ENCODE data around the gene PDS5B.
"Not testable (repeated sequence)": the region's sequence is repeated elsewhere in the genome, so short reads cannot be mapped to it uniquely, and the experiment has no call there.

The PDS5B gene

DNA sequence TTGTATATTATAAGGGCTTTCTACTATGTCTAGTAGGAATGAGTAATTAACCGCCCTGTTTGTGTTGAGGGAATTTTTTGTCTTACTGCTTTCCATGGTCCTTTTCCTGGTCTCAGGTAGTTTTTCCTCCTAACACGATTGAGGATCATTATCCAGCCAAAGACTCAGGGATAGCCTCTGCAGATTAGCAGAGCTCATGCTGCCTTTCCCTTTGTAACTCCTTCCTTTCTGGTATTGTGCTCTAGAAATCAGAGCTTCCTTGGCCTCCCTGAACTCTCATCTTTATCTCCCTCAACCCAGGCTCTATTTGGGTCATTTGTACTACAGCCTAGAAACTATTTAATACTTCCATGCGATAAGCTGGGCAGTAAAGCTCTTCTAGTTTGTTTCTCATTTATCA, 142.1 kb downstream of the PDS5B start:
- no peak for DNase-seq (ENCODE audit: low spot score)

DNA sequence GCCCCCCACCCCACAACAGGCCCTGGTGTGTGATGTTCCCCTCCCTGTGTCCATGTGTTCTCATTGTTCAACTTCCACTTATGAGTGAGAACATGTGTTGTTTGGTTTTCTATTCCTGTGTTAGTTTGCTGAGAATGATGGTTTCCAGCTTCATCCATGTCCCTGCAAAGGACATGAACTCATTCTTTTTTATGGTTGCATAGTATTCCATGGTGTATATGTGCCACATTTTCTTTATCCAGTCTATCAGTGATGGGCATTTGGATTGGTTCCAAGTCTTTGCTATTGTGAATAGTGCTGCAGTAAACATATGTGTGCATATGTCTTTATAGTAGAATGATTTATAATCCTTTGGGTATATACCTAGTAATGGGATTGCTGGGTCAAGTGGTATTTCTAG, 142.8 kb downstream of the PDS5B start:
- DNase-seq (ENCODE audit: low spot score): not testable (repeated sequence)

DNA sequence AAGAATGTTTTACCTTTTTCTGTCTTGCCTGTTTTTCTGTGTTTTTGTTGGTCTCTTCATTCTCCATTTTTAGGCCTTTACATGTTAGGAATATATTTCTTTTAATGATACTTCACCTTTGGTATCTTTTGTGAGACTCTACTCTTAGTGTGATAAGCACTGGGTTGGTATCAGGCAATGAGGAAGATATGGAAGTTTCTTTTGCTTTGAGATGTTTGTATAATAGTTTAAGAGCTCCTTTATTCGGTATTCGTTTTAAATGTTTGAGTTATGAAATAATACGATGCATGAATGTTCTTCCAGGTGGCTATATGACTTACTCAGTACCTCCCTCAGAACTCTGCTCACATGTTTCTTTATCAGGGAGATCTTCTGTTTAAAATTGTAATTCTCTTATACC, 144.8 kb downstream of the PDS5B start:
- no peak for DNase-seq (ENCODE audit: low spot score)

DNA sequence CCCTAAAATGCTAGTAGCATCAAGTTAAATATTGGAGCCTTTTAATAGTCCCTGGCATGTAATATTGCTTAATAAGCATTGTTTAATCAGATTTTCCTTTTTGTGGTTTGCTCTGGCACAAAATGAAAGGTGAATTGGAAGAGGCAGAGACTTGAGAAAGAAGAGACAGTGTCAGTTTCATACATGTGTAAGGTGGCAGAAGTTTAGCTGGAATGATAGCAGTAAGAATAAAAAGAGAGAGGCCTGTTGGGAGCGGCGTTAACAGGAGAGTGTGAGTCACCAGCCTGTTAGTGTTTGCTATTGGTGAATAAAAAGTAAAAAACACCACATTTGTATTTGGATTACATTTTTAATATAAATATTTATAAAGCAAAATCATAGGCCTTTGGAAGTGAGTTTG, 145.3 kb downstream of the PDS5B start:
- no peak for DNase-seq (ENCODE audit: low spot score)

DNA sequence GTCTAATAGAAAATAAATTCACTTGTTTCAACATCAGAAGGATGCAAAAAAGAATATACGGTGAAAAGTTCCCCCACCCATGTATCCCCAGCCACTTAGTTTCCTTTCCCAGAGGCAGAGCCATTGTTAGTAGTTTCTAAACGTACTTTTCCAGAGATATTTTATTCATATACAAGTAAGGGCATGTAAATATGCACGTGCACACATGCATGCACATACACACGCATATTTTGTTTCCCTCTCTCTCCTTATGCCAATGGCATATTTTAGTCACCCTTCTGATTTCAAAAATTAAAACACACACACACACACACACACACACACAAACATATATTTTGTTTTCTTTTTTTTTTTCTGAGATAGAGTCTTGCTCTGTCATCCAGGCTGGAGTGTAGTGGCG, 147.4 kb downstream of the PDS5B start:
- no peak for DNase-seq (ENCODE audit: low spot score)

DNA sequence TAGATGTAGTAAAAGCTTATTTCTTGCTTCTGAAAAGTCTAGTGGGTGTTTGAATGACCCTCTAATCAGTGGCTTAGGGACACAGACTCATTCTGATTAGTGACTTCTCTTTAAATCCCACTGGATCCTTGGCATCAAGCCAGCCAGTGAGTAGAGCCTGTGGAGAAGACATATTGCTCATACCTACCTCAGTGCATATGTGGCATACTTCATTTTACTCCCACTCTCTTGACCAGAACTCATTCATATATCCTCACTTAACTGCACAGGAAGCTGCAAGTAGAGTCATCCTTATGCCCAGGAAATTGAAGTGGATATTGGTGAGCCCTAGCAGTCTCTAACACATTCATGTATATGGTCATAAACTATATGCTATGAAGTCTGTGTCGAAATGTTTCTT, 148.3 kb downstream of the PDS5B start:
- DNase-seq (ENCODE audit: low spot score): no peak

DNA sequence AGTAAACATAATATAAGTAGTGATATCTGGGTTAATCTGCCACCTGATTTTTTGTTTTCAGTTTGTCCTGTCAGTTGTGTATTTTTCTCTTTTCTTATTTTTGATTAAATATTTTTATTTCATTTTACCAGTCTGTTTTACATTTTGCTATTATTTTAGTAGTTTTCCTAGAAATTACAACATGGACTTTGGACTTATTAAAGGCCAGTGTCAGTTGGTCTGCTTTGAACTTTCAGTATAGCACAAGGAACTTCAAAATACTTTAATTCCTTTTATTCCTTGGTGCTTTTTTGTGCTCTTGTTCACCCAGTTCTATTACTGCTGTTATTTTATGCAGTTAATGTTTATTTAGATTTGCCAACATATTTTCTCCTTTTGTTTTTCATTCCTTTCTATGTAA, 149.6 kb downstream of the PDS5B start:
- DNase-seq (ENCODE audit: low spot score): no peak

DNA sequence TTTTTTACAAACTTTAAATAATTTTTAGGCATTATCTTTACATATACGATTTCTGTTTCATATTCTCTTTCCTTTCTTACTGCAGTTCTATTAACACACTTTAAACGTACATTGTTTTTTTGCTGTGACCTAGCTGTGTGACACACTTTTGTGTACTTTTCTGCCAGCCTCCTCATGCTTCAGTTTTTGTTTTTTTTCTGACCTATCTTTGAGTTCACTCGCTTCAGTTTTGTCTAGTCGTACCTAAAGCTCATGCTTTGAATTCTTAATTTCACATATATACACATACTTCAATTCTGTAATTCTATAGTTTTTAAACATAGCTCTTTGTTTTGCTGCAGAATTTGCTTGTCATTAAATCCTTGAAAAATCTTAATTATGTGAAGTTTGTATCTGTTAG, 150.4 kb downstream of the PDS5B start:
- peak; percentile 12 for DNase-seq (ENCODE audit: low spot score)

DNA sequence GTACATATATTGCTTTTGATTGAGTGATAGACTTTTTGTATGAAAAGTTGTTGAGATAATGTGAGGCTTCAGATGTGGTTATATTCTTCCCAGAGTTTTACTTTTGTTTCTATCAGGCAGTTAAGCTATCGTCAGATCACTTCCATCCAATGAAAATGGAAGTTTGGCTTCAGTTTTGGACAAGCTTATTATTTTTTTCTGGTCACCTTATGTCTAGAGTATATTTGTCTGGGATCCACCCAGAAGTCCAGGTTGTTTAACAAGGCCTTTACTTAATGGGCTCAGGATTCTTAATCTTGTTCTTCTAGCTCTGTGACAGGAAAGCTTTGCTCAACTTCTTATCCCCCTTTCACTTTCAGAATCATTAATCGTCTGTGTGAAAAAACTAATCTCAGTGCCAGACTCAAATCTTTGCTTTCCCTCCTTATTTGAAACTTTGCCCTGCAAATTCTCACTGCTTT, 150.9 kb downstream of the PDS5B start:
- peak; percentile 31 for DNase-seq (ENCODE audit: low spot score)

DNA sequence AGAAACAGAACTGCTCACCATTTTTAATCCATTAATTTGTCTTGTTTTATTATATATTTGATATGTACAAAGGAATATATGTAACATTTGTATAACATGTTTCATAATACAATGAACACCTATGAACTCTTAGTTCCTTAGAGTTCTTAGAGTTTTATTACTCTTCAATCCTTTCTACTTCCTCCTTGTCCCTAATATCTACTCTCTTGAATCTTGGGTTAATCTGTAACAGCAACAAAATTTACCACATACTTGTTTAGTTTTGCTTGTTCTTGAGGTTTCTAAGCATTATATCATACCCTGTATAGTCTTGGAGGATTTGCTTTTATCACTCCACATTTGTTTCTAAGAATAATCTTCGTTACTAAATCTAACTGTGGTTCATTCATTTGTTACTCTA, 151.4 kb downstream of the PDS5B start:
- no peak for DNase-seq (ENCODE audit: low spot score)

DNA sequence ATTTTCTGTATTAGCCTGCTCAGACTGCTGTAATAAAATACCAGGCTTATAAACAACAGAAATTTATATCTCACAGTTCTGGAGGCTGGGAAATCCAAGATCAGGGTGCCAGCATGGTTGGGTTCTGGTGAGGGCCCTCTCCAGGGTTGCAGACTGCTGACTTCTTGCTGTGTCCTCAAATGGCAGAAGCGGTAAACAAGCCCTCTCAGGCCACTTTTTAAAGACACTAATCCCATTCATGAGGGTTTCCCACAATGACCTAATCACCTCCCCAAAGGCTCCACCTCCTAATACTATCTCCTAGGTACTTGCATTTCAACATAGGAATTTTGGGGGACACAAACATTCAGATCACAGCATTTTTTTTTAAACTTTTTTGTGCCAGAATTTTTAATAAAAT, 159.3 kb downstream of the PDS5B start:
- no peak for DNase-seq (ENCODE audit: low spot score)

DNA sequence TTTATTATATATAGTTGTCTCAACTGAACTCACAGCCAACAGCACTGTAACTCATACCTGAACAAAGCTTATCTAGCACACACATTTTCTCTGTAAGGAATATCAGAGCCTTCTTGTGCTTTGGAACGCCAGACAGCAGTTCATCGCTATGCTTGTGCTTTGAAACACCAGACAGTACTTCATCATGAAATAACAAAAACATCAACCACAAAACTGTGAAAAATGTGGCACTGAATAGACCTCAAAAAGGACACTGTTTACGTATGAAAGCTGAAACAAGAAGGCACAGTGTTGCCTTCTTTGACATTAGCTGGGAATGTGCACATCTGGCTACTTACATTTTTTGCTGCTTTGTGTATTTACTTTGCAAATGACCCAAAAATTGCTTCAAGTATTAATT, 160.2 kb downstream of the PDS5B start:
- DNase-seq (ENCODE audit: low spot score): no peak

DNA sequence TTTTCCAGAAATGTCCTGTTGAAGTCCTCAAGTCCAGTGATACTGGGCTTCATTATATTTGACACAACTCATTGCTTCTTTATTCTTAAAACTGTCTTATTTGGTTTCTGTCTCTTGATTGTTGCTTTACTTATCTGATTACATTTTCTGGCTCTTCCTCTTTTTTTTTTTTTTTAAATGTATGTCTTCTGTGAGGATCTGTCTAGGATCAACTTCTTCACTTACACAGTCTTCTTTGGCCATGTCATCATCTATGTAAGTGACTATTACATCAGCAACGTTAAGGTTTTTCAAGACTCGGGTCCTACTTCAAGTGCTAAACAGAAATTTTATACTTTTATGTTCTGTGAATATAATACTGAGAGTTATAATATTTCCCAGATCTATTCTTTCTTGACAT, 162.1 kb downstream of the PDS5B start:
- no peak for DNase-seq (ENCODE audit: low spot score)

DNA sequence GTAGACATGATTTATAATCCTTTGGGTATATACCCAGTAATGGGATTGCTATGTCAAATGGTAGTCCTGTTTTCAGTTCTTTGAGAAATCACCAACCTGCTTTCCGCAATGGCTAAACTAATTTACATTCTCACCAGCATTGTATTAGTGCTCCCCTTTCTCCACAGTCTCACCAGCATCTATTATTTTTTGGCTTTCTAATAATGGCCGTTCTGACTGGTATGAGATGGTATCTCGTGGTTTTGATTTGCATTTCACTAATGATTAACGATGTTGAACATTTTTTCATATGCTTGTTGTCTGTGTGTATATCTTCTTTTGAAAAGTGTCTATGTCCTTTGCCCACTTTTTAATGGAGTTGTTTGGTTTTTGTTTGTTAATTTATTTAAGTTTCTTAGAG, 165.1 kb downstream of the PDS5B start:
- DNase-seq (ENCODE audit: low spot score): no peak

DNA sequence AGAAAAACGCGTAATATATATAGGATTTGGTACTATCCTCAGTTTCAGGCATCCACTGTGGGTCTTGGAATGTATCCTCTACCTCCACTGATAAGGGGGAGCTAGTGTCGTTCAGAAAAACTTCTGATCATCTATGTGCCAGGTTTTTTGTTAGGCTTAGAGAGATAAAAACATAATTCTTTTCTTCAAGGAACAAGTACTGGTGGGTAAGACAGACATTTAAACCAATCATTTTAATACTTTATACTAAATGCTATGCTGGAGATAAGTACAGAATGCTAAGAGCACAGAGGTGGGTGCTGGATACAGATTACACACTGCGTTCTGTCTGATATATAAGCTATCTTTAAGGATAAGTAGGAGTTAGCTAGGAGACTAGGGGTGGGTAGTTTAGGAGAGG, 166.1 kb downstream of the PDS5B start:
- no peak for DNase-seq (ENCODE audit: low spot score)

DNA sequence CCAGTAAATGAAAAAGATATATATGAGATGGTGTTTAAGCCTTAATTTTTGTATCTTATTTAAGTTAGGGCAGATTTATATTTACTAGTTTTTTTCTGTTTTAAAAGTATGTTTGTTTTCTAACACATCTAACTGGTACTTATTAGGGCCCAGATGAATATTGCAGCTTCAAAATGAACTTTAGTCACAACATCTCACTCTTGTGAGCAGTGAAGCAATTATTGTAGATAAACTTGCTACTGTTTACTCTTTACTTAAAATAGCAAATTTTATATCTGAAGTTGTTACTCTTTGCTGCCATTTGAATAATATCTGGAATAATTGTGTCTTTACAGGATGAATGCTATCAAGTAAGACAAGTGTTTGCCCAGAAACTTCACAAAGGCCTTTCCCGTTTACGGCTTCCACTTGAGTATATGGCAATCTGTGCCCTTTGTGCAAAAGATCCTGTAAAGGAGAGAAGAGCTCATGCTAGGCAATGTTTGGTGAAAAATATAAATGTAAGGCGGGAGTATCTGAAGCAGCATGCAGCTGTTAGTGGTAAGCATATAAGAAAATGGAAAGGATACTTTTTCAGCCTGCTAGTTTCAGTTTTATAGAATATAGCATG, 166.8 kb downstream of the PDS5B start:
- no peak for DNase-seq (ENCODE audit: low spot score)

DNA sequence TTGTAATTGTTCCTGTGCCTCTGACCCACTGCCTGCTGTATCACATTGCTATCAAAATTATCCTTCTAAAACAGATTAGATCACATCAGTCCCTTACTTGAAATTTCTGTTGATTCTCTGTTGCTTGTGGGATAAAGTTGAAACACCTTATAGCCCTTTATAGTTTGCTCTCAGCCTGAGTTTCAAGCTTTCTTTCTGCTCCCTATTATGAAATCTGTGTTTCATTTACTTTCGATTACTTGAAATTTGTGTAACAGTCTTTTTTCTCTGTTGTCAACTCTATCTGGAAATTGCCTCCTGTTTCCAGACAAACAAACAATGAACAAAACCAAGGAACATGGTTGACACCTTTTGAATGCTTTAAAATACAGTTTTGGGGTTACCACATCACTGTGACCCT, 167.9 kb downstream of the PDS5B start:
- no peak for DNase-seq (ENCODE audit: low spot score)

DNA sequence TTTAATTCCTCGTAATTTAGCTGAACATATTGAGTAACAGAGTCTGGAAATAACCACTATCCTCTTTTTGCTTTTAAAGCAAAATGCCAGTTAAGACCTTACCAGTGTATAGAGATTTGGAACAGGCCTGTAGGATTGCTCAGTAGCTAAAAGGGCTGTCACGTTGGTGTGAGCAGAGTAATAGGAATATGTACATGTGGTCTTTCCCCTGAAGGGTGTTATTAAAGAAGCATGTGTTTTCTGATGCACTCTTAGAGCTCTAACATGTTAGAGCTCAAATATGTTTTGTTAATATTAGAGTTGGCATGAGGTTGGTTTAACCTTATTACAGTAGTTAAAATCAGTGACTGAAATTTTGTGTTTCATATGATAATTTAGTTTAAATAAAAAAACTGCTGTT, 172.9 kb downstream of the PDS5B start:
- no peak for DNase-seq (ENCODE audit: low spot score)

DNA sequence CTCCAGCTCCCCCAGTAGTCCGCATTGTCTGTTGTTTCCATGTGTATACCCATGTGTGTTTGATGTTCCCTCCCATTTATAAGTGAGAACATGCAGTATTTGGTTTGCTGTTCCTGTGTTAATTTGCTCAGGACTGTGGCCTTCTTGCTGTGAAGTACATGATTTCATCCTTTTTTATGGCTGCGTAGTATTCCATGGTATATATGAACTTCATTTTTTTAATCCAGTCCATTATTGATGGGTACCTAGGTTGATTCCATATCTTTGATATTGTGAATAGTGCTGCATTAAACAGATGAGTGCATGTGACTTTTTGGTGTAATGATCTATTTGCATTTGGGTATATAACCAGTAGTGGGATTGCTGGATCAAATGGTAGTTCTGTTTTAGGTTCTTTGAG, 175.2 kb downstream of the PDS5B start:
- DNase-seq (ENCODE audit: low spot score): no peak

DNA sequence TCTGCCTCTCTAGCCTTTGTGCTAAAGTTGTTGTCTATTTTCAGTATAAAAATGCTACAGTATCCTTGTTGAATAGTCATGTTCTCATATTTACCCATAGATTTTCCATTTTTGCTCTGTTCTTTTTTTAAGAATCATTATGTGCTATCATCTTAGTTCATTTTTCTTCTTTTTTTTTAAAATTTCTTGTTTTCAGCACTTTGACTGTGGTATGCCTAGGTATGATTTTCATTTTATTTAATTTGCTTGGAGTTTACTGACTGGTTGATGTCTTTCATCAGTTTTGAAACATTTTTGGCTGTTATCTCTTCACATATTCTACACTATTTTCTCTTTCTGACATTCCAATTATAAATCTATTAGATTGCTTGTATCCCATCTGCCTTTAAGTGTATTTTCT, 192.9 kb downstream of the PDS5B start:
- no peak for DNase-seq (ENCODE audit: low spot score)

DNA sequence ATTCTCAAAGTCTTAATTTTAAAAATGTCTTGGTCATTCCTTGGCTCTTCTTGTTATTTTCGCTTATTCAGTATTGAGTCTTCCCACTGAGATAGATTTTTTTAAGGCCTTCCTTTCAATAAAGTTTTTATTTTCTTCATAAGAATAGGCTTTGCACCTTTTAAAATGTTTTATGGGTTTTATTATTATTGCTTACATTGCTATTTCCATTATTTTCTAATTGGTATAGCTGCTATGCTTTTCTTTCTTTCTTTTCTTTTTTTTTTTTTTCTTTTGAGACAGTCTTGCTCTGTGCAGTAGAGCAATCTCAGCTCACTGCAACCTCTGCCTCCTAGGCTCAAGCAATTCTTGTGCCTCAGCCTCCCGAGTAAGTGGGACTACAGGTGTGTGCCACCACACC, 195.7 kb downstream of the PDS5B start:
- DNase-seq (ENCODE audit: low spot score): no peak

DNA sequence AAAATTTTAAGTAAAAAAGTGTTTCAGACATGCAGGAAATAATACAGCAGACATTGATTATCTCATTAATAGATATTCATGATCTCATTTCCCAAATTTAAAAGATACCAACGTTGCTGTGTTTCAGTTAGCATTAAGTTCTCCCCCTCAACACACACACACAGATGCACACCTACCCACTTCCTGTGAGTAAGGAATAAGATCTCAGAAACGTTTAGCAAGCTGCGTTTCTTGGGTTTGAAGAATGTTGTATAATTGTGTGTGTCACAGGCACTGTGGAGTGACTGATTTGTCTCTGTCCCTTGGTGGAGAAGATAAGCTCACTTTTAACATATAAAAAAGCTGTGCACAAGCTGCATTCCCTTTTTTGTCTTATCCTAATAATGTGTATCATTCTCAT, 196.8 kb downstream of the PDS5B start:
- DNase-seq (ENCODE audit: low spot score): peak; percentile 37

DNA sequence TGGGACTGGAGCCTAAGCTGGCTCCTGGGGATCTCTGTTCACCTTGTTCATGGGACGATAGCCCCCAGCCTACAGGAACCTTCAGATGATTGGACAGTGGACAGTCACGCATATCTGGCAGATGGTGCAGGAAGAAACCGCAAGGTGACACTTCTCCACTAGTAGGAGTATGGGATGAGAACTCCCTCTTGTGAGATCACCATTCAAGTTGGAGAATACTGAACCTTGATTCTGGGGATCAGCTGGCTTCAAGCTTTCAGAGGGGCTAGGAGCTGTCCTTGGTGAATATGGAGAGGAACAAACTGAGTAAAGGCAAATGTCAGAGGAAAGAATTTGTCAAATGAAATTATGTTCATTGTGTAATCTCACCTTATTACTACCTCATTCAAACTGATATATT, 204.5 kb downstream of the PDS5B start:
- no peak for DNase-seq (ENCODE audit: low spot score)

DNA sequence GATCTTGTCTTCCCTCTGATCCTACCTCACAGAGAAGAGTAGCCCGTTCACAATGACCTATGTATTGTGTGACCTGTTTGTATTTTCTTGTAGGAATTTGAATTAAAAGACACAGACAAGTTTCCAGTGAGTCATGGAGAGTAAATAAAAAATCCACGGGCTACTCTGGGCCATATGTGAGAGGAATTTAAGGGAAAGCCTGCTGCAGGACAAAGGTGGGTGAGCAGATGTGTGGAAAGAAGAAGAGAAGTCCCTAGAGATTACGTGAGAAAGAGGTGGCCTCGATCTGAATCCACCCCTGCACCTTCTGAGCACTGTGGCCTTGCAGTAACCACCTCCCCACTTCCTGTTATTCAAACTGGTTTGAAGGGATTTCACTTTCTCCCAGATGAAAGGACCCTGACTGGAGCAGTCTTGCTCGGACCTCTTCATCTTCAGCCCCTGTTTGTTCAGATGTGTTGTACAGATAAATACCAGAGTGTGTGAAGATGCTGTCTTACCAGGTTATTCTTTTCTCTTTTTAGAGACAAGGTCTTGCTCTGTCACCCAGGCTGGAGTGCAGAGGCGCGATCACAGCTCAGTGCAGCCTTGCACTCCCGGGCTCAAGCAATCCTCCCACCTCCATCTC, 205.4 kb downstream of the PDS5B start:
- peak; percentile 18 for DNase-seq (ENCODE audit: low spot score)

All from CD4-positive, alpha-beta T cell treated with Interleukin-15 for 4 hours (primary cell).